HepG2 (cell line): ENCODE data around the gene AHSG. TPM values are rescaled to one million over a fixed set of nuclear protein-coding genes. Genes with fewer than 3 reads are reported as not detected.

Experiments
- ATF7-NPFF ChIP-seq: sonication (generic); formaldehyde crosslinking; IDR thresholded peaks from 2 replicates; pipeline ENCODE4 v1.8.1; 2023; ENCODE audit warnings: mild to moderate bottlenecking, low read depth, missing genetic modification reagents, moderate library complexity
- ATM ChIP-seq: fragments of 450-650 bp; IDR thresholded peaks from 2 replicates; pipeline ENCODE4 v1.7.1; 2017; ENCODE audit warnings: mild to moderate bottlenecking, borderline replicate concordance
- GTF3A ChIP-seq: sonication (generic); formaldehyde crosslinking; conservative IDR thresholded peaks from 2 replicates; pipeline ENCODE4 v1.4.0; 2020; ENCODE audit warnings: mild to moderate bottlenecking, missing genetic modification reagents
- MED13 ChIP-seq: sonication (generic); formaldehyde crosslinking; IDR thresholded peaks from 2 replicates; pipeline ENCODE4 v1.5.0; 2020; ENCODE audit warnings: missing genetic modification reagents
- NKX3-1 ChIP-seq: sonication (generic); formaldehyde crosslinking; IDR thresholded peaks from 2 replicates; pipeline ENCODE4 v1.5.0; 2020; ENCODE audit warnings: missing genetic modification reagents
- RFX1 ChIP-seq: fragments of 450-650 bp; IDR thresholded peaks from 2 replicates; pipeline ENCODE4 v1.6.1; 2017
- RORA ChIP-seq: sonication (generic); formaldehyde crosslinking; IDR thresholded peaks from 2 replicates; pipeline ENCODE4 v1.5.0; 2020; ENCODE audit warnings: mild to moderate bottlenecking, missing genetic modification reagents, moderate library complexity
- TGIF2 ChIP-seq: IDR thresholded peaks from 2 replicates; pipeline ENCODE4 v1.6.1; 2016; ENCODE audit warnings: control low read depth, missing compliant biosample characterization
- TMF1 ChIP-seq: sonication (generic); formaldehyde crosslinking; IDR thresholded peaks from 2 replicates; pipeline ENCODE4 v1.8.1; 2022; ENCODE audit warnings: low read depth, missing genetic modification reagents
- ZNF121 ChIP-seq: sonication (generic); formaldehyde crosslinking; IDR thresholded peaks from 2 replicates; pipeline ENCODE4 v1.5.0; 2020; ENCODE audit warnings: mild to moderate bottlenecking, missing genetic modification reagents
- ZNF264 ChIP-seq: sonication (generic); formaldehyde crosslinking; IDR thresholded peaks from 2 replicates; pipeline ENCODE4 v1.4.0; 2020; ENCODE audit warnings: missing genetic modification reagents
- ZNF549 ChIP-seq: sonication (generic); formaldehyde crosslinking; IDR thresholded peaks from 2 replicates; pipeline ENCODE4 v1.5.0; 2020; ENCODE audit warnings: missing genetic modification reagents
- ZNF556 ChIP-seq: sonication (generic); formaldehyde crosslinking; IDR thresholded peaks from 2 replicates; pipeline ENCODE4 v1.4.0; 2020; ENCODE audit warnings: mild to moderate bottlenecking, missing genetic modification reagents, borderline replicate concordance
- ZNF598 ChIP-seq: sonication (generic); formaldehyde crosslinking; IDR thresholded peaks from 2 replicates; pipeline ENCODE4 v1.5.1; 2020; ENCODE audit warnings: mild to moderate bottlenecking, missing genetic modification reagents, borderline replicate concordance
- ZSCAN21 ChIP-seq: sonication (generic); formaldehyde crosslinking; IDR thresholded peaks from 2 replicates; pipeline ENCODE4 v1.8.0; 2022; ENCODE audit warnings: mild to moderate bottlenecking, missing genetic modification reagents, moderate library complexity, borderline replicate concordance
- polyA plus RNA-seq, 8 experiments: library from polyadenylated mRNA; depleted of rRNA in 3 of 8; stranded (reverse) in 7 of 8; unstranded in 1 of 8; fragments of >200 nt; fragmentation: Illumina TruSeq in 4 of 8; extraction: Trizol in 4 of 8; gene quantifications; 2 replicates each; pipeline versions ENCODE4 v1.2.1 to v1.2.3, GENCODE V29; 2011 to 2016; ENCODE audit warnings: low read depth in 4 of 8, missing spikeins in 1 of 8, mixed read lengths in 1 of 8; ENCODE audit not compliant: insufficient read depth in 1 of 8
- total RNA-seq, 5 experiments: library from RNA; depleted of rRNA; stranded (reverse); fragments of >200 nt; fragmentation: Illumina TruSeq; extraction: Trizol; gene quantifications; 2 replicates each; pipeline ENCODE4 v1.2.3, GENCODE V29; 2016; ENCODE audit warnings: low read depth in 1 of 5
- TF ChIP-seq, protein P1 (sequence below): sonication (generic); formaldehyde crosslinking; IDR thresholded peaks from 2 replicates; pipeline ENCODE4 v1.4.0; 2020; ENCODE audit warnings: missing genetic modification reagents, borderline replicate concordance
- TF ChIP-seq, protein P2 (sequence below), 2 experiments: sonication (generic) in 1 of 2; formaldehyde crosslinking in 1 of 2; IDR thresholded peaks; 2 replicates each; pipeline versions ENCODE4 v1.4.0 to v1.6.1; 2016 to 2020; ENCODE audit warnings: borderline replicate concordance in 1 of 2, low read depth in 1 of 2, mild to moderate bottlenecking in 1 of 2, missing genetic modification reagents in 1 of 2
- TF ChIP-seq, protein P3 (sequence below): IDR thresholded peaks from 2 replicates; pipeline ENCODE4 v1.6.1; 2016; ENCODE audit warnings: low read depth, borderline replicate concordance
- TF ChIP-seq, protein P4 (sequence below): sonication (generic); formaldehyde crosslinking; IDR thresholded peaks from 2 replicates; pipeline ENCODE4 v1.8.1; 2022; ENCODE audit warnings: low read depth, mild to moderate bottlenecking, missing genetic modification reagents
- TF ChIP-seq, protein P5 (sequence below): IDR thresholded peaks from 2 replicates; pipeline ENCODE4 v1.6.1; 2012; ENCODE audit warnings: inconsistent platforms

The AHSG gene
- total and polyA plus RNA-seq, 2 of the 13 experiments (the other 11 are each of a cell fraction or from before 2014, with no cell fraction given) = 2,043 to 19,152 TPM

DNA sequence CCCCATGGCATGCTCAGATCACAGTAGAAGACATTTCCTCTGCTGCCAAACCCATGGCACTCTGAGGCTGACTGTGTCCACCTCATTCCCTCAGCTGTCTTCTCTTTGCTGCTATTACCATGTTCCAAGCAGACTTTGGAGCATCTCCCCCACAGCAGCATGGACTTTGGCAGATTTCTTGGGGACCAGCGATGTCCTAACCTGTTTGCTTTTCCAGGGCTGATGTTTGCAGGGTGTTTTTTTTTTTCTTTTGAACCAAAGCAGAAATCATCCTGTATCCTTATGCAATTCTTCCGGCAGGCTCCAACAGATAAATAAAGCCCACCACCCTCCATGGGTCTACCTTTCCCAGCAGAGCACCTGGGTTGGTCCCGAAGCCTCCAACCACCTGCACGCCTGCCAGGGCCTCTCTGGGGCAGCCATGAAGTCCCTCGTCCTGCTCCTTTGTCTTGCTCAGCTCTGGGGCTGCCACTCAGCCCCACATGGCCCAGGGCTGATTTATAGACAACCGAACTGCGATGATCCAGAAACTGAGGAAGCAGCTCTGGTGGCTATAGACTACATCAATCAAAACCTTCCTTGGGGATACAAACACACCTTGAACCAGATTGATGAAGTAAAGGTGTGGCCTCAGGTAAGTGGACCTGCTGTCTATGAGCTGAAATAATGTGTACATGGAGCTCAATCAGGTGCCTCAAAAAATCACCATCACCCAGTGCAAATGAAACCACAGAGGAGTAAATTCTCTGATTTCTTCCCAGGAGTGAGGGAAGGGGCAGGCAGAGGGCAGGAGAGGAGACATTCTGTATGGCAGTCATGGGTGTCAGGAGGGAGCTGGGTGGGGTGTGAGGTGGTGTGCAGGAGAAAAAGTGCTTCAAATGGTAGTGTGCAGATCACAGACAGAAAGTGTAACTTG is at the start of gene AHSG (continued):
- no peak for TF ChIP-seq ZNF598 (CRISPR knock-in tag)
- TF ChIP-seq ZNF121 = peak; percentile 41; the same call in 1 of the 2 replicates
- peak; percentile 87 for TF ChIP-seq ATF7-NPFF (CRISPR knock-in tag)
- TF ChIP-seq MED13 = peak; percentile 99
- TF ChIP-seq, protein P1, sequence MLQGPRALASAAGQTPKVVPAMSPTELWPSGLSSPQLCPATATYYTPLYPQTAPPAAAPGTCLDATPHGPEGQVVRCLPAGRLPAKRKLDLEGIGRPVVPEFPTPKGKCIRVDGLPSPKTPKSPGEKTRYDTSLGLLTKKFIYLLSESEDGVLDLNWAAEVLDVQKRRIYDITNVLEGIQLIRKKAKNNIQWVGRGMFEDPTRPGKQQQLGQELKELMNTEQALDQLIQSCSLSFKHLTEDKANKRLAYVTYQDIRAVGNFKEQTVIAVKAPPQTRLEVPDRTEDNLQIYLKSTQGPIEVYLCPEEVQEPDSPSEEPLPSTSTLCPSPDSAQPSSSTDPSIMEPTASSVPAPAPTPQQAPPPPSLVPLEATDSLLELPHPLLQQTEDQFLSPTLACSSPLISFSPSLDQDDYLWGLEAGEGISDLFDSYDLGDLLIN (CRISPR knock-in tag) = peak; percentile 65; the same call in 1 of the 2 replicates
- TF ChIP-seq GTF3A = no peak
- TF ChIP-seq ATM = peak; percentile 60; the same call in 1 of the 2 replicates
- TF ChIP-seq, protein P2, sequence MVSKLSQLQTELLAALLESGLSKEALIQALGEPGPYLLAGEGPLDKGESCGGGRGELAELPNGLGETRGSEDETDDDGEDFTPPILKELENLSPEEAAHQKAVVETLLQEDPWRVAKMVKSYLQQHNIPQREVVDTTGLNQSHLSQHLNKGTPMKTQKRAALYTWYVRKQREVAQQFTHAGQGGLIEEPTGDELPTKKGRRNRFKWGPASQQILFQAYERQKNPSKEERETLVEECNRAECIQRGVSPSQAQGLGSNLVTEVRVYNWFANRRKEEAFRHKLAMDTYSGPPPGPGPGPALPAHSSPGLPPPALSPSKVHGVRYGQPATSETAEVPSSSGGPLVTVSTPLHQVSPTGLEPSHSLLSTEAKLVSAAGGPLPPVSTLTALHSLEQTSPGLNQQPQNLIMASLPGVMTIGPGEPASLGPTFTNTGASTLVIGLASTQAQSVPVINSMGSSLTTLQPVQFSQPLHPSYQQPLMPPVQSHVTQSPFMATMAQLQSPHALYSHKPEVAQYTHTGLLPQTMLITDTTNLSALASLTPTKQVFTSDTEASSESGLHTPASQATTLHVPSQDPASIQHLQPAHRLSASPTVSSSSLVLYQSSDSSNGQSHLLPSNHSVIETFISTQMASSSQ (IDR thresholded peaks at IDR 0.05; ENCODE audit: low read depth) = peak; percentile 91
- TF ChIP-seq, protein P2 (CRISPR knock-in tag; IDR thresholded peaks at IDR 0.05; ENCODE audit: borderline replicate concordance) = peak; percentile 96
- TF ChIP-seq RORA (CRISPR knock-in tag) = peak; percentile 70; the same call in 1 of the 2 replicates
- no peak for TF ChIP-seq RFX1
- no peak for TF ChIP-seq TGIF2 (CRISPR knock-in tag)
- TF ChIP-seq ZNF556 (CRISPR knock-in tag) = peak; percentile 28
- TF ChIP-seq, protein P3, sequence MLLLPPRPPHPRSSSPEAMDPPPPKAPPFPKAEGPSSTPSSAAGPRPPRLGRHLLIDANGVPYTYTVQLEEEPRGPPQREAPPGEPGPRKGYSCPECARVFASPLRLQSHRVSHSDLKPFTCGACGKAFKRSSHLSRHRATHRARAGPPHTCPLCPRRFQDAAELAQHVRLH = peak; percentile 80; the same call in 1 of the 2 replicates
- TF ChIP-seq ZNF264 (CRISPR knock-in tag) = peak; percentile 81; the same call in 1 of the 2 replicates
- 0 out of 2 replicates have a peak, but pooled peaks have one; percentile 31 for TF ChIP-seq ZNF549 (CRISPR knock-in tag)
- TF ChIP-seq NKX3-1 (CRISPR knock-in tag) = peak; percentile 69
- peak; percentile 68 for TF ChIP-seq TMF1 (CRISPR knock-in tag)
- TF ChIP-seq, protein P4, sequence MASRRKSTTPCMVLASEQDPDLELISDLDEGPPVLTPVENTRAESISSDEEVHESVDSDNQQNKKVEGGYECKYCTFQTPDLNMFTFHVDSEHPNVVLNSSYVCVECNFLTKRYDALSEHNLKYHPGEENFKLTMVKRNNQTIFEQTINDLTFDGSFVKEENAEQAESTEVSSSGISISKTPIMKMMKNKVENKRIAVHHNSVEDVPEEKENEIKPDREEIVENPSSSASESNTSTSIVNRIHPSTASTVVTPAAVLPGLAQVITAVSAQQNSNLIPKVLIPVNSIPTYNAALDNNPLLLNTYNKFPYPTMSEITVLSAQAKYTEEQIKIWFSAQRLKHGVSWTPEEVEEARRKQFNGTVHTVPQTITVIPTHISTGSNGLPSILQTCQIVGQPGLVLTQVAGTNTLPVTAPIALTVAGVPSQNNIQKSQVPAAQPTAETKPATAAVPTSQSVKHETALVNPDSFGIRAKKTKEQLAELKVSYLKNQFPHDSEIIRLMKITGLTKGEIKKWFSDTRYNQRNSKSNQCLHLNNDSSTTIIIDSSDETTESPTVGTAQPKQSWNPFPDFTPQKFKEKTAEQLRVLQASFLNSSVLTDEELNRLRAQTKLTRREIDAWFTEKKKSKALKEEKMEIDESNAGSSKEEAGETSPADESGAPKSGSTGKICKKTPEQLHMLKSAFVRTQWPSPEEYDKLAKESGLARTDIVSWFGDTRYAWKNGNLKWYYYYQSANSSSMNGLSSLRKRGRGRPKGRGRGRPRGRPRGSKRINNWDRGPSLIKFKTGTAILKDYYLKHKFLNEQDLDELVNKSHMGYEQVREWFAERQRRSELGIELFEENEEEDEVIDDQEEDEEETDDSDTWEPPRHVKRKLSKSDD (CRISPR knock-in tag) = peak; percentile 43
- TF ChIP-seq ZSCAN21 (CRISPR knock-in tag) = peak; percentile 77
- TF ChIP-seq, protein P5, sequence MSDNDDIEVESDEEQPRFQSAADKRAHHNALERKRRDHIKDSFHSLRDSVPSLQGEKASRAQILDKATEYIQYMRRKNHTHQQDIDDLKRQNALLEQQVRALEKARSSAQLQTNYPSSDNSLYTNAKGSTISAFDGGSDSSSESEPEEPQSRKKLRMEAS = no peak
